OCI-LY3 (cell line): Measurements from ENCODE around the gene SH2B3.
A peak's percentile ranks its signal among the peaks of the same experiment; 100 is the strongest.

ENCODE experiments used
- H2AFZ ChIP-seq: fragments of 200-600, 300-600 bp; shearing (Covaris generic); 2 replicates; pipeline ENCODE4 v1.6.0; 2014; ENCODE audit warnings: antibody characterized with exemption, low read depth, low read length
- H3K27ac ChIP-seq: fragments of 200-600, 300-600 bp; sonication (generic); 2 replicates; pipeline ENCODE4 v1.5.1; 2014; ENCODE audit warnings: mild to moderate bottlenecking, low read length, moderate library complexity, mixed read lengths
- H3K27me3 ChIP-seq: fragments of 200-600, 300-600 bp; sonication (generic); 2 replicates; pipeline ENCODE4 v1.6.1; 2014; ENCODE audit warnings: low read depth, low read length, mixed read lengths
- H3K36me3 ChIP-seq: fragments of 200-600, 300-600 bp; sonication (generic); replicated peaks from 2 replicates; pipeline ENCODE3; 2014; ENCODE audit warnings: low read depth, low read length, mixed read lengths
- H3K4me1 ChIP-seq: fragments of 300-600, 200-600 bp; sonication (generic); 2 replicates; pipeline ENCODE4 v1.6.1; 2014; ENCODE audit warnings: low read length, mixed read lengths
- H3K4me2 ChIP-seq: fragments of 200-600, 300-600 bp; sonication (generic); 2 replicates; pipeline ENCODE4 v1.6.1; 2014; ENCODE audit warnings: low read length, mixed read lengths
- H3K4me3 ChIP-seq: fragments of 300-600, 200-600 bp; sonication (generic); 2 replicates; pipeline ENCODE4 v1.5.1; 2014; ENCODE audit warnings: antibody characterized with exemption, mild to moderate bottlenecking, low read length, moderate library complexity
- H3K79me2 ChIP-seq: fragments of 300-600, 200-600 bp; shearing (Covaris generic); 2 replicates; pipeline ENCODE4 v1.6.1; 2014; ENCODE audit warnings: mild to moderate bottlenecking, low read length, mixed read lengths
- H3K9ac ChIP-seq: fragments of 300-600, 200-600 bp; shearing (Covaris generic); 2 replicates; pipeline ENCODE4 v1.6.0; 2014; ENCODE audit warnings: mild to moderate bottlenecking, low read length, moderate library complexity
- H3K9me3 ChIP-seq: fragments of 200-600, 300-600 bp; shearing (Covaris generic); 2 replicates; pipeline ENCODE4 v1.6.1; 2014; ENCODE audit warnings: low read length, mixed read lengths; ENCODE audit not compliant: insufficient read depth
- H4K20me1 ChIP-seq: fragments of 200-600, 300-600 bp; sonication (generic); 2 replicates; pipeline ENCODE4 v1.6.1; 2016; ENCODE audit warnings: low read length, mixed read lengths; ENCODE audit not compliant: insufficient read depth
- EZH2phosphoT487 ChIP-seq: fragments of 200-600 bp; shearing (Covaris generic); IDR thresholded peaks from 2 replicates; pipeline ENCODE4 v1.6.1; 2018; ENCODE audit warnings: antibody characterized with exemption, mixed run types, low read depth
- TF ChIP-seq, protein P1 (sequence below): fragments of 200-600, 300-600 bp; sonication (generic); IDR thresholded peaks from 2 replicates; pipeline ENCODE4 v1.5.1; 2014; ENCODE audit warnings: antibody characterized with exemption, low read length, low read depth

SH2B3 gene

DNA sequence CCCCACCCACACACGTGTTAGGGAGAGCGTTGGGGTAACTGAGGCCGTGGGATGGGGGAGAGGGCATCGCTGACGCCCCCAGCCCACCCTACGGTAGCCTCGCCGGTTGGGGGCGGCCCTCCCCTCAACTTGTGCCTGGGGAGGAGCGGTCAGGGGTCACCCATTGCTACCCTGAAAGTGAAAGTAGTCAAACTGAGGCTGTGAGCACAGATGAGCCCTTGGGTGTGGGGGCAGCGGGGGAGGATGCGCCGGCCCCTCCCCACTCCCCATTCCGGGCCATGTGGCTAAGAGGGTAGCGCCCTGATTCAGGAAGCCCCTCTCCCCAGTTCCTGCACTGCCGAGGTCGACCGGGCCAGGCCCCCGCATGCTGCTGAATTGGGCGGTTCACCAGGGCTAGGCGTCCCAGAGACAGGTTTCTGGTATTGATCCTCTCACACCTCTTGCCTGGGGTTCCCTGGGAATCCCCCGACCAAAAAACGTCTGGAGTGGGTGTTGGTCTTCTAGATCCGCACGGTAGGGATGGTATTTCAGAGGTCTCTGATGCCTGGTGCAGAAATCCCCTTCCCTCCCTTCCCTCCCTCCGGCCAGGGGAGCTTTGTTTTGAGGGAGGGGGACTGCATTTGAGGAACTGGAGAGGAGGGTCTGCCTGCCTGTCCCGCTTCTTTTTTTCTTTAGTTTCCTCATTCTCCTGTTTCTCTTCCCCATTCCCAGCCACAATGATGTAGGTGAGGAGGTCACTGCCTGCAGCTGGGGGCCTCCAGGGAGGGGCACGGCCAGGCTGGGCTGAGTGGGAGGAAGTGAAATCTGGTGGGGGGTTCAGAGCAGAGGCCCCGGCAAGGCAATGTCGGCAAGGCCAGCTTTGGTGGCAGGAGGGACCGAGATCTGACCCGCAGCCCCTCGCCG, 1.0 kb downstream of the SH2B3 start:
- no peaks in the 10 kb centered on the region for H3K9me3 ChIP-seq
- H2AFZ ChIP-seq, result no peak overlapping the region
- H3K9ac ChIP-seq, result peak overlapping the region; percentile 87
- peak overlapping the region; percentile 92 for H3K4me2 ChIP-seq
- peak overlapping the region; percentile 88 for H3K4me3 ChIP-seq
- peaks cover 57% of the 10 kb centered on the region for H3K79me2 ChIP-seq
- peaks cover 44% of the 10 kb centered on the region for H3K4me1 ChIP-seq
- H3K36me3 ChIP-seq, result no peaks in the 10 kb centered on the region
- peak overlapping the region; percentile 57 for H3K27ac ChIP-seq
- TF ChIP-seq, protein P1, sequence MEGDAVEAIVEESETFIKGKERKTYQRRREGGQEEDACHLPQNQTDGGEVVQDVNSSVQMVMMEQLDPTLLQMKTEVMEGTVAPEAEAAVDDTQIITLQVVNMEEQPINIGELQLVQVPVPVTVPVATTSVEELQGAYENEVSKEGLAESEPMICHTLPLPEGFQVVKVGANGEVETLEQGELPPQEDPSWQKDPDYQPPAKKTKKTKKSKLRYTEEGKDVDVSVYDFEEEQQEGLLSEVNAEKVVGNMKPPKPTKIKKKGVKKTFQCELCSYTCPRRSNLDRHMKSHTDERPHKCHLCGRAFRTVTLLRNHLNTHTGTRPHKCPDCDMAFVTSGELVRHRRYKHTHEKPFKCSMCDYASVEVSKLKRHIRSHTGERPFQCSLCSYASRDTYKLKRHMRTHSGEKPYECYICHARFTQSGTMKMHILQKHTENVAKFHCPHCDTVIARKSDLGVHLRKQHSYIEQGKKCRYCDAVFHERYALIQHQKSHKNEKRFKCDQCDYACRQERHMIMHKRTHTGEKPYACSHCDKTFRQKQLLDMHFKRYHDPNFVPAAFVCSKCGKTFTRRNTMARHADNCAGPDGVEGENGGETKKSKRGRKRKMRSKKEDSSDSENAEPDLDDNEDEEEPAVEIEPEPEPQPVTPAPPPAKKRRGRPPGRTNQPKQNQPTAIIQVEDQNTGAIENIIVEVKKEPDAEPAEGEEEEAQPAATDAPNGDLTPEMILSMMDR, result no peak
- TF ChIP-seq EZH2phosphoT487, result 0 out of 2 replicates have a peak, but pooled peaks have one; percentile 56
- H3K27me3 ChIP-seq, result peaks cover 5% of the 10 kb centered on the region; the same call in 1 of the 2 replicates
- H4K20me1 ChIP-seq, result peaks cover 46% of the 10 kb centered on the region

DNA sequence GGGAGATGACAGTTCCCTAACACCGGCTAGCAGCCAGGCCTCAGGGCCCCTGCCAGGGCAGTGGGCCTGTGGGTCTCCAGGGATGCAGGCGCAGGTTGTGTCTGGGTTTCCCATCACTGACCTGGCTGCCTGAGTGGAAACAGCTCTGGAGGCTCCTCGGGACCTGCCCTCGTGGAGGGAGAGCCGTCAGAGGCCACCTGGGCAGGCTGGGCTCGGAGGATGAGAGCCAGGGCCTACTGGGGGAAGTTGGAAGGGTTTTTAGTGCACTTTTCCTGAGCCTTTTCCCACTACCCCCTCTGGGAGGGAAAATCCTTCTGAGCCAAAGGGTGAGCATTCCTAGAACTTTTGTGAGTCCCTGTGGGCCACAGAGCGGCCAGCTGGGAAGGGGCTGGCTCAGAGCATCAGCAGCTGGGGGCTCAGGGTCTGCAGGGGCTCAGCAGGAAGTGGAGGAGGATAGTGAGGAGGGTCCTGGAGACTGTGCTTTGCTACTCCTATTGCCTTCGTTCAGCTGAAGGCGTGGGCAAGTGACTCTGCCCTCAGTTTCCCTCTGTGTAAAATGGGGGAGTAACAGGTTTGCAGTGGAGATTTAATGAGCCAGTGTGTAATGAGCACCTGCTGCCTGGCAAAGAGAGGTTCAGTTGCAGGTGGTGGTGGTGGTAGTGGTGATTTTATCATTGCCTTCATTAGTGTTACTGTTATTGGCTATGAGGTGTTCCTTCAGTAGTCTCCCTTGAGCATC, 1.8 kb downstream of the SH2B3 start:
- Histone ChIP-seq H3K36me3 (no peaks in the 10 kb centered on the region), H3K4me1 (peaks cover 47% of the 10 kb centered on the region), H3K9ac (peak overlapping the region; percentile 87), H3K27ac (peak overlapping the region; percentile 12; the same call in 1 of the 2 replicates), H3K4me3 (peak overlapping the region; percentile 88), H4K20me1 (peaks cover 54% of the 10 kb centered on the region), H3K4me2 (peak overlapping the region; percentile 92), H3K9me3 (no peaks in the 10 kb centered on the region), H2AFZ (no peak overlapping the region), H3K27me3 (peaks cover 5% of the 10 kb centered on the region; the same call in 1 of the 2 replicates), H3K79me2 (peaks cover 63% of the 10 kb centered on the region)
- TF ChIP-seq, protein P1, result no peak
- TF ChIP-seq EZH2phosphoT487, result no peak

DNA sequence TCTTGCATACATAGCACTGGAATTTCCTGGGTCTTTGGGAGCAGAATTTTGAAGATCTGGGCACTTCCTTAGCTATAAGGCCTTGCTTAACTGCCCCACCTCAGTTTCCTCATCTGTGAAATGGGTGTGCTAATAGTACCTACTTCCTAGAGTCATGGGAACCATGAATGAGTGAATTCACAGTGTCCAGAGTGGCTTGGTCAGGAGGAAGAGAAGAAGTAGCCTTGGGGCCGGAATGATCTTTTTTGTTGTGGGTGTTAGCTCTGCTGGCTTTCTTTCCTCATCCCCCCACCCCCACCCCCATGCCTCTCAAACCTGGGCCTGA, 2.4 kb downstream of the SH2B3 start:
- Histone ChIP-seq H3K4me1 (peaks cover 45% of the 10 kb centered on the region), H3K4me3 (peak overlapping the region; percentile 88; the same call in 1 of the 2 replicates), H3K27ac (no peak overlapping the region), H2AFZ (no peak overlapping the region), H3K36me3 (no peaks in the 10 kb centered on the region), H3K4me2 (peak overlapping the region; percentile 92), H4K20me1 (peaks cover 60% of the 10 kb centered on the region), H3K9ac (no peak overlapping the region), H3K79me2 (peaks cover 67% of the 10 kb centered on the region), H3K27me3 (peaks cover 5% of the 10 kb centered on the region; the same call in 1 of the 2 replicates), H3K9me3 (no peaks in the 10 kb centered on the region)
- TF ChIP-seq EZH2phosphoT487, result no peak
- TF ChIP-seq, protein P1, result no peak
